K562 (cell line): ENCODE measurements around the gene TRMT1. TPM values are rescaled to one million over a fixed set of nuclear protein-coding genes. Genes with fewer than 3 reads are reported as not detected.
A peak's percentile ranks its signal among the peaks of the same experiment; 100 is the strongest.

Source experiments
- ARNT ChIP-seq, 2 experiments: fragments of 450-650 bp; IDR thresholded peaks; 2 replicates each; pipeline ENCODE4 v1.6.1; 2016; ENCODE audit warnings: mild to moderate bottlenecking in 1 of 2
- BRF1 ChIP-seq: IDR thresholded peaks from 3 replicates; pipeline ENCODE4 v1.6.1; 2011; ENCODE audit warnings: borderline replicate concordance, mild to moderate bottlenecking; ENCODE audit not compliant: insufficient read length; ENCODE audit errors: extremely low read depth
- CREB5 ChIP-seq: fragments of 250-450 bp; sonication (Bioruptor Pico); IDR thresholded peaks from 2 replicates; pipeline ENCODE4 v1.5.0; 2020; ENCODE audit warnings: mild to moderate bottlenecking
- ESRRA ChIP-seq: fragments of 450-650 bp; IDR thresholded peaks from 2 replicates; pipeline ENCODE4 v1.6.1; 2014; ENCODE audit warnings: low read depth, mild to moderate bottlenecking, moderate library complexity, borderline replicate concordance
- FIP1L1 ChIP-seq: fragments of 200-400 bp; formaldehyde crosslinking; IDR thresholded peaks from 2 replicates; pipeline ENCODE4 v1.6.1; 2018; ENCODE audit warnings: mild to moderate bottlenecking, low read depth, low read length; ENCODE audit not compliant: poor library complexity, severe bottlenecking
- HDAC8 ChIP-seq: fragments of 450-650 bp; IDR thresholded peaks from 2 replicates; pipeline ENCODE4 v1.6.1; 2016; ENCODE audit warnings: mild to moderate bottlenecking, missing genetic modification characterization, moderate library complexity, missing compliant biosample characterization
- HSF4 ChIP-seq: fragments of 250-450 bp; sonication (Bioruptor Pico); IDR thresholded peaks from 2 replicates; pipeline ENCODE4 v2.1.2; 2022; ENCODE audit warnings: mild to moderate bottlenecking, moderate library complexity, borderline replicate concordance
- IRF1 ChIP-seq: sonication (generic); formaldehyde crosslinking; IDR thresholded peaks from 2 replicates; pipeline ENCODE4 v1.8.0; 2022; ENCODE audit warnings: missing genetic modification reagents, mild to moderate bottlenecking, borderline replicate concordance
- KAT7 ChIP-seq: sonication (generic); formaldehyde crosslinking; IDR thresholded peaks from 2 replicates; pipeline ENCODE4 v1.8.0; 2022; ENCODE audit warnings: missing genetic modification reagents, mild to moderate bottlenecking, borderline replicate concordance
- KDM2B ChIP-seq: fragments of 250-450 bp; sonication (Bioruptor Pico); IDR thresholded peaks from 2 replicates; pipeline ENCODE4 v1.8.0; 2021; ENCODE audit warnings: mild to moderate bottlenecking, moderate library complexity
- MLX ChIP-seq, 2 experiments: fragments of 450-650 bp in 1 of 2; sonication (generic) in 1 of 2; formaldehyde crosslinking; conservative IDR thresholded peaks; 2 replicates each; pipeline versions ENCODE4 v1.4.0 to v1.8.1; 2020 to 2022; ENCODE audit warnings: mild to moderate bottlenecking in 1 of 2, missing genetic modification reagents in 1 of 2
- MTA2 ChIP-seq: fragments of 450-650 bp; IDR thresholded peaks from 2 replicates; pipeline ENCODE4 v1.6.1; 2016; ENCODE audit warnings: low read depth
- NR4A1 ChIP-seq, 2 experiments: fragments of 250-450 bp in 1 of 2; fragments of 450-650 bp in 1 of 2; sonication (Bioruptor Pico) in 1 of 2; IDR thresholded peaks; 2 replicates each; pipeline versions ENCODE4 v1.4.0 to v1.6.1; 2016 to 2020; ENCODE audit warnings: mild to moderate bottlenecking in 2 of 2, missing compliant biosample characterization in 1 of 2, missing genetic modification characterization in 1 of 2, moderate library complexity in 1 of 2
- OTX1 ChIP-seq: fragments of 450-650 bp; formaldehyde crosslinking; IDR thresholded peaks from 2 replicates; pipeline ENCODE4 v1.4.0; 2022; ENCODE audit warnings: mild to moderate bottlenecking
- POLR2AphosphoS2 ChIP-seq: IDR thresholded peaks from 2 replicates; pipeline ENCODE4 v1.6.1; 2012; ENCODE audit warnings: low read length, improper control_type of control experiment
- POU5F1 ChIP-seq: fragments of 150-350 bp; IDR thresholded peaks from 2 replicates; pipeline ENCODE4 v1.6.1; 2014; ENCODE audit warnings: borderline replicate concordance, low read length, low read depth, mild to moderate bottlenecking; ENCODE audit not compliant: partially characterized antibody
- ZNF24 ChIP-seq: fragments of 450-650 bp; IDR thresholded peaks from 2 replicates; pipeline ENCODE4 v1.6.1; 2016
- ZNF395 ChIP-seq: fragments of 200-800 bp; sonication (Bioruptor generic); IDR thresholded peaks from 2 replicates; pipeline ENCODE4 v1.6.1; 2017; ENCODE audit warnings: missing genetic modification characterization, missing compliant biosample characterization
- ZNF707 ChIP-seq: fragments of 250-450 bp; sonication (Bioruptor Pico); conservative IDR thresholded peaks from 2 replicates; pipeline ENCODE4 v1.8.0; 2022; ENCODE audit warnings: inconsistent platforms, mild to moderate bottlenecking, moderate library complexity
- polyA plus RNA-seq, 8 experiments: library from polyadenylated mRNA; depleted of rRNA in 4 of 8; stranded (reverse) in 5 of 8; unstranded in 3 of 8; fragments of >200 nt; fragmentation: Nextera tagmentation in 2 of 8; fragmentation: Illumina TruSeq in 1 of 8; extraction: Ambion mirVana in 2 of 8; extraction: Trizol in 1 of 8; gene quantifications; 2 replicates each; pipeline versions ENCODE4 v1.2.1 to v1.2.3, GENCODE V29; 2011 to 2014; ENCODE audit warnings: inconsistent platforms in 1 of 8, missing spikeins in 1 of 8
- total RNA-seq, 7 experiments: library from RNA; depleted of rRNA in 6 of 7; stranded (reverse); fragments of >200 nt in 6 of 7; fragmentation: Illumina TruSeq in 2 of 7; extraction: Trizol in 2 of 7; gene quantifications; 2 replicates each; pipeline versions ENCODE4 v1.2.1 to v1.2.3, GENCODE V29; 2011 to 2021; ENCODE audit warnings: low replicate concordance in 1 of 7

The TRMT1 gene
- total and polyA plus RNA-seq, 9 of the 15 experiments (the other 6 are each of a cell fraction or from before 2014, with no cell fraction given), result 5.8 to 158 (median 54.3) TPM

GRCh38 chr19:13099073-13099999 is 17.2 kb downstream of the TRMT1 start (continued):
- peak; percentile 70 for TF ChIP-seq FIP1L1
- peak; percentile 71; the same call in 1 of the 2 replicates for TF ChIP-seq OTX1 (CRISPR knock-in tag)
- peak; percentile 47; the same call in 1 of the 2 replicates for TF ChIP-seq ESRRA
- no peak for TF ChIP-seq IRF1 (CRISPR knock-in tag)
- peak; percentile 60; the same call in 1 of the 2 replicates for TF ChIP-seq KDM2B (CRISPR knock-in tag)
- TF ChIP-seq ZNF24, result peak; percentile 23; the same call in 1 of the 2 replicates
- no peak for TF ChIP-seq ARNT (IDR thresholded peaks at IDR 0.05)
- TF ChIP-seq MLX (CRISPR knock-in tag; conservative IDR thresholded peaks at IDR 0.05), result no peak
- 0 out of 2 replicates have a peak, but pooled peaks have one; percentile 32 for TF ChIP-seq NR4A1 (CRISPR knock-in tag; IDR thresholded peaks at IDR 0.05)
- TF ChIP-seq NR4A1 (tag; IDR thresholded peaks at IDR 0.05), result peak; percentile 85; the same call in 1 of the 2 replicates
- 0 out of 2 replicates have a peak, but pooled peaks have one; percentile 82 for TF ChIP-seq KAT7
- no peak for TF ChIP-seq BRF1
- TF ChIP-seq ZNF707 (CRISPR knock-in tag), result no peak
- TF ChIP-seq POLR2AphosphoS2, result peak; percentile 89
- TF ChIP-seq HDAC8 (tag), result no peak
- 0 out of 2 replicates have a peak, but pooled peaks have one; percentile 53 for TF ChIP-seq CREB5 (CRISPR knock-in tag)
- TF ChIP-seq HSF4 (CRISPR knock-in tag), result peak; percentile 46; the same call in 1 of the 2 replicates
- peak; percentile 95 for TF ChIP-seq ZNF395 (CRISPR knock-in tag)
- TF ChIP-seq MTA2, result no peak
- TF ChIP-seq POU5F1, result no peak
